ENCODE measurements around the gene CHP1.
"Not testable (repeated sequence)": the region's sequence is repeated elsewhere in the genome, so short reads cannot be mapped to it uniquely, and the experiment has no call there.

The CHP1 gene

DNA sequence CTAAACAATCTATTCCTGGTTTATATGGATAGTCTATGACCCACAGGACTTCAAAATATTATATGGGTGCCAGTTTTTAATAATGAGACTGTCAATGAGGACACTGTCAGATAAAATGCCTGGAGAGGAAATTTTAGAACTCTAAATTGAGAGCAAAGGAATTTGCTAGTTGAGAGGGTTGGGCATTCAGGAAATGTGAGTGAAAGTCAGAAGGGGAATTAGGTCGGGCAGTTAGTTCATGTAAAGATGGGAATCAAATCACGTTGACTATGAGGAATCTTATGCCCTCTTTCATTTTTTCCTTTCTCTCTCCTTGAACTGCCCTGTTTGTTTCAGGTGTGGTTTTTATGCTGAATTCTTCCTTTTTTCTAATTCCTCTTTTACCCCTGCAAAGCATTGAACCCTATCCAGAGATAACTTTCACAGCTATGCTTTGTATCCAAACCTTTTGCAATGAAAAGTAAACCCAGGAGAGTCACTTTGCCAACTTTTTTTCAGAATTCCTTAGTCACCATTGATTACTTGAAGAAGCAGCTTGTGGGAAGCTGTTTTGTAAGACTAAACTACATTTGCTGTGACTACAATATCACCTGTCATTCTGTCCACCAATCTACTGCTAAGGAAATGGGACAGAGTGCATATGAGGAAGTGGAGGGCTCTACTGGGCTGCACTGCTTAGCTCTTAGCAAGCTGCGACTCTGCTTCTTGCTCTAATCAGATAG lies 27.8 kb downstream of the CHP1 start:
- no peak for DNase-seq

DNA sequence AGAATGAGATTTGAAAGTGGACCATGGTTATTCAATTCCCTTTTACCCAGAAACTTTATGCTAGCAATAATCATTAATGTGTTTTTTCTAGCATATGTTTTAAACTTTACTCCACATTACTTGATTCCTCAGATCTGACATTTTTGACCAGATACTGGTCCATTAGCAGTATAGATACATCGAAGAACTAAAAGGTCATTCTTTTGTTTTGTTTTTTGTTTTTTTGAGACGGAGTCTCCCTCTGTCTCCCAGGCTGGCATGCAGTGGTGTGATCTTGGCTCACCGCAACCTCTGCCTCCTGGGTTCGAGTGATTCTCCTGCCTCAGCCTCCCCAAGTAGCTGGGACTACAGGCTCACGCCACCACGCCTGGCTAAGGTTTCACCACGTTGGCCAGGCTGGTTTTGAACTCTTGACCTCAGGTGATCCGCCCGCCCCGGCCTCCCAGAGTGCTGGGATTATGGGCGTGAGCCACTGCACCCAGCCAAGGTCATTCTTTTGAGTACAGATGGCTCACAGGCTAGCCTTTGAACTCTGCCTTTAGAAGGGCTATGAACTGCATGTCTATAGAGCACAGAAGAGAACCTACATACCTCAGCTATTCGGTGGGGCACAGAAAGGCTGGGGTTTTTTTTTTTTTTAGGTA lies 28.6 kb downstream of the CHP1 start:
- no peak for DNase-seq

DNA sequence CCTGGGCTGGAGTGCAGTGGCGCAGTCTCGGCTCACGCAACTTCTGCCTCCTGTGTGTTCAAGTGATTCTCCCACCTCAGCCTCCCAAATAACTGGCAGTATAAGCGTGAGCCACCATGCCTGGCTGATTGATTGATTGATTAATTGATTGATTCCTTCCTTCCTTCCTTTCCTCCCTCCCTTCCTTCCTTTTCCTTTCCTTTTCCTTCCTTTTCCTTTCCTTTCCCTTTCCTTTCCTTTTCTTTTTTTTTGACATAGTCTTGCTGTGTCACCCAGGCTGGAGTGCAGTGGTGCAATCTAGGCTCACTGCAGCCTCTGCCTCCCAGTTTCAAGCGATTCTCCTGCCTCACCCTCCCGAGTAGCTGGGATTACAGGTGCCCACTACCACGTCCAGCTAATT lies 29.9 kb downstream of the CHP1 start:
- not testable (repeated sequence) for DNase-seq

- no peak for DNase-seq
Observed at GRCh38 chr15:41262571-41262970, 31.5 kb downstream of the CHP1 start.

DNA sequence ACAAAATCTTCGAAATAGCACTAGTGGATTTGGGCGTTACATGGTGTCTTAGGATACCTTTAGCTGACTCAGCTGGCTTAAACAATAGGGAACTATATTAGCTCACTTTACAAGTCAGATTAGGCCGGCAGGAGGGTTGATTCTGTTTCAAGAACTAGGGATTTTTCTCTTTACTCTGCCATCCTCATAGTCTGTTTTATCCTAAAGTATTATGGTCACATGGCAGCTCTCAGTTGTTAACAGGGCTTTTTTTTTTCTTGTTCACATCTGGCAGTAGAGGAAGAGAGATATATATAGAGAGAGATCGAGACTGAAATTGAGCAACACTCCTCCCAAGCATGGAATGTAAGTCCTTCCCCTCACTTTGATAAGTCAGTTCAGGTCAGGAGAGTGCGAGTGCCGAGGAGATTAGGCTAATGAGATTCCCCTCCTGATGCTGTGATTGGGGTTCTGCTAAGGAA lies 32.9 kb downstream of the CHP1 start:
- DNase-seq = peak; percentile 37

DNA sequence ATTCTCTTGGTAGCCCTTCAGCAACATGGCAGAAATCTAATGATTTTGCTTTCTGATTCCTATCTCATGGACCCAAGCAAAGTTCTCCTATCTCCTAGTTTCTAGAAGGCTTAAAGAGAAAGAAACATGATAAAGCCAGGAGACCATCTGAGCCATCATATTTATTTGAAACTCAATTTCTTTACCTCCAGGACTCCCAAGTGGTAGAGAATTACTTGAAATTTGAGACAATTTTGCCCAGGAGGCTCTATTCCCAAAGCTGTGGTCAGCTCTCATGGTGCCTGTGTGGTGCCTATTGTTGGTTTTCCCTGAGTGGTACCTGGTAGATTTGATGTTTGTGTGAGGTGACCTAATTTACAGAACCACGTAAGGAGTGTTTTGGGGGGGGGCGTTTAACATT lies 38.8 kb downstream of the CHP1 start:
- no peak for DNase-seq

GRCh38 chr15:41276831-41277230 lies 45.8 kb downstream of the CHP1 start:
- DNase-seq = no peak

DNA sequence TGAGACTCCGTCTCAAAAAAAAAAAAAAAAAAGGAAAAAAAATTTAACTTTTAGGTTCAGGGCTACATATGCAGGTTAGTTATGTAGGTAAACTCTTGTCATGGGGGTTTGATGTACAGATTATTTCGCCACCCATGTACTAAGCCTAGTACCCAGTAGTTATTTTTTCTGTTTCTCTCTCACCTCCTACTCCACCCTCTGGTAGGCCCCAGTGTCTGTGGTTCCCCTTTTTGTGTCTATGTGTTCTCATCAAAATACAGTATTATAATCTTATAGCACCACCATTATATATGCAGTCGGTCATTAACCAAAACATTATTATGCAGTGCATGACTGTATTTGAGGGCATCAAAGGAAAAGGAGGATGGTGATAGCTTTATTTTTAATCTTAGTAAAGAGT lies 47.3 kb downstream of the CHP1 start:
- no peak for DNase-seq

DNA sequence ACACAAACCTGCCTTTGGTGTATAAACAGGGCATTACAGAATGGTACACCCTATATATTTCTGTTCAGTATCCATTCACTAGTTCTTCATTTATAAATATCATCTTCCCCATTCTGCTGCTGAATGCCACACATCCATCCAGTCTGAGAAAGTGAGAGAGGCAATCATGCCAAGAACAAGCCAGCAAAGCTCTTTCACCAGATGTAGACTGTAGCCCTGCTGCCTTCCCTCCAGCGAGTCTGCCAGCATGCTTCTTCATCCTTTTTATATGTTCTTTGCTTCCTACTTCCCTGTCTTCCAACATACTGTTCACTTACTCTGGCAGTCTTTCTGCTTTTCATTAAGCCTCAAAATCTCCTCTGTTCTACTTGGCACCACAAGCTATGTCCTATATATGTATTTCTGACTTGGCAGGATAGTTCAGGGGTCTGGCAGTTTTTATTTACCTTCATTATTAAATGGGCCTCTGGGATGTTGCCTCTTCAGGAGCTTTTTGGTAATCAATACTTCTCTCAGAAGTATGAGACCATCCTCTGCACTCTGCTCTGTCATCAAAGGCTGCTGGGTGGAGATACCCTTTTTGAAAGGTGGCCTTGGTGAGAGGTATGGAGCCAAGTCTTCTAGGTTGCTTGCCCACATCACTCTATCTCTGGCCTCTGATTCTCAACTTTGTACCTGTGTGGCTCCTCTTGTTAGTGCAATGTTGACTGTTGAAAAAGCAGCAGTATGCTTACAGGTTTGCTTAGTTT lies 48.6 kb downstream of the CHP1 start:
- DNase-seq = no peak

- DNase-seq = peak; percentile 90
Observed at GRCh38 chr15:41281236-41281635, 50.2 kb downstream of the CHP1 start.

- not testable (repeated sequence) for DNase-seq
Observed at GRCh38 chr15:41282436-41282835, 51.4 kb downstream of the CHP1 start.

DNA sequence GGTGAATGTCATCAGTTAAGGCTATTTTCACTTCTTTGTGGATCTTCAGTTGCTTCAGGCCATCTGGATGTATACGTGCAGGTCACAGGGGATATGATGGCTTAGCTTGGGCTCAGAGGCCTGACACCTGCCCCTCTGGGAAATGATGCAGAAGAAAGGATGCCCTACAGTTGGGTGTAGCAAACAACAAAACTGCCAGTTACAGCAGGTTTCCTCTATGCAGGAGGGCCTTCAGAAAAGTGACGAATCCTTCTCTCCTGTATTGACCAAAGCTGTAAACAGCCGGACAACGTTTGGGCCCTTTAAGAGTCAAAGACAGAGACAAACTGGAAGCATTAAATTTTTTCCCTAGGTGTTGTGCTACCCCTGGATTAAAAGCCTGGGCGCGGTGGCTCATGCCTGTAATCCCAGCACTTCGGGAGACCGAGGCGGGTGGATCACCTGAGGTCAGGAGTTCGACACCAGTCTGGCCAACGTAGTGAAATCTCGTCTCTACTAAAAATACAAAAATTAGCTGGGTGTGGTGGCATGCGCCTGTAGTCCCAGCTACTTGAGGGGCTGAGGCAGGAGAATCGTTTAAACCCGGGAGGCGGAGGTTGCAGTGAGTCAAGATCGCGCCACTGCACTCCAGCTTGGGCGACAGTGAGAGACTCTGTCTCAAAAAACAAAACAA lies 52.0 kb downstream of the CHP1 start:
- not testable (repeated sequence) for DNase-seq

GRCh38 chr15:41283653-41284426 lies 52.8 kb downstream of the CHP1 start:
- peak; percentile 100 for DNase-seq

DNA sequence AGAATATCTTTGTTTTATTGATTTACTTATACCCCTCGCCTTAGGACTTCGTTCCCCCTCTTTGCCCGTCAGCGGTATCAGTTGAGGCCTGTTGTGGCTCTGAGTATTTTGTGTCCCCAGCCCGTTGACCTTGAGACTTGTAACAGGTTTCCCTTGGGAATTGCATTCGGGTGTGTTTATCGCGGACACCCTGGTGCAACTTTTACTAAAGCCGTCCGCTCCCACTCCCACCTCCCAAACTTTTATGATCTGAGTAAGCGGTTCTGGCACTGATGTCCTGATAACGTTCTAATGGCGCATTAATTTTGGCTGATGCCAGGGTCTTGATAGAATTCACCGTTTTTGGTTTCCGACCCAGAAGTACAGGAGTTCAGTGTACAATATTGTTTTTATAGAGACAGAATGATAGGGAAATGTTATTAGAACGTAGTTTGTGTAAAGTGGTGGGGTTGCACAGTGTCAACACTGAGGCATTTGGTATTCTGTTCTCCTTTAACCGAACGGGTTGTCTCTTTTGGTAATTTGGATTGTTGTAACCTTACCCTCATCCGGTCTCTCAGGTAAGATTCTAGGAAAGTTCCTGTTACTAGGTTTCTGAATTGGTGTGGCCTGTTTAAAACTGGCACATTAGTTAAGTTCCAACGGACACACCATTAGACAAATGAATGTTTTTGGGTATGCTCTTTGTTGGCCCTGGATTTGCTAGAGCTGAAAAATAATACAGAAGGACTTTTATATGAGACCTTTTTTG lies 53.5 kb downstream of the CHP1 start:
- DNase-seq = peak; percentile 20

DNA sequence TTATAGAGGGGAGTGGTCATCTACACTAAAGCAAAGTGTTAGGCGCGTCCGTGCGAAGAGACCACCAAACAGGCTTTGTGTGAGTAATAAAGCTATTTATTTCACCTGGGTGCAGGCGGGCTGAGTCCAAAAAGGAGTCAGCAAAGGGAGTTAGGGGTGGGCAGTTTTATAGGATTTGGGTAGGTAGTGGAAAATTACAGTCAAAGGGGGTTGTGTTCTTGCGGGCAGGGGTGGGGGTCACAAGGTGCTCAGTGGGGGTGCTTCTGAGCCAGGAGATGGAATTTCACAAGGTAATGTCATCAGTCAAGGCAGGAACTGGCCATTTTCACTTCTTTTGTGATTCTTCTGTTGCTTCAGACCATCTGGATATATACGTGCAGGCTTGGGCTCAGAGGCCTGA lies 54.2 kb downstream of the CHP1 start:
- no peak for DNase-seq

GRCh38 chr15:41286665-41287333 lies 55.7 kb downstream of the CHP1 start:
- DNase-seq = peak; percentile 32

- DNase-seq = no peak
Observed at GRCh38 chr15:41288464-41288863, 57.4 kb downstream of the CHP1 start.

GRCh38 chr15:41289953-41290352 lies 58.9 kb downstream of the CHP1 start:
- no peak for DNase-seq

GRCh38 chr15:41291065-41291631 lies 60.1 kb downstream of the CHP1 start:
- DNase-seq = no peak

- no peak for DNase-seq
Observed at GRCh38 chr15:41292521-41292920, 61.5 kb downstream of the CHP1 start.

DNA sequence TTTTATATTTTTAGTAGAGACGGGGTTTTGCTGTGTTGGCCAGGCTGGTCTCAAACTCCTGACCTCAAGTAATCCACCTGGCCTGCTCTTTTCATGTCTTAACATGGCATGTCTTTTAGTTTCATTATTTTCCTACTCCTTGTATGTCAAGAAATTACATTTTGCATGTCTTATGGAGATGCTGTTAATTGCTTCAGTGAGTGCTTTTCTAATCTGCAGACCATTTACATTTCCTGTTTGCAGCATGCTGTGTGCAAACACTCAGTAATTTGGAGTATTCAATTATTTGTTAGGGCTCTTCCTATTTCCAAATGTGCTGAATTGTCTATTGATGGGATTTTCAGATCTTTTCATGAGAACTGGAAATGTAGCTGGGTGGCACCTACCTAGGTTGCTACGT lies 70.1 kb downstream of the CHP1 start:
- DNase-seq = not testable (repeated sequence)
